Stimulated activated CD8-positive, alpha-beta memory T cell treated with anti-CD3 and anti-CD28 coated beads, Interleukin-12 subunit alpha, Interleukin-12 subunit beta, amount 100 ng/mL, for 24 hours (primary cell): ENCODE measurements around the gene NAA10.
"Not testable (repeated sequence)": the region's sequence is repeated elsewhere in the genome, so short reads cannot be mapped to it uniquely, and the experiment has no call there.

Experiments
- DNase-seq: peaks from one replicate; pipeline ENCODE4 v3.0.0-alpha.2; 2020; ENCODE audit errors: extremely low read depth

Gene NAA10

DNA sequence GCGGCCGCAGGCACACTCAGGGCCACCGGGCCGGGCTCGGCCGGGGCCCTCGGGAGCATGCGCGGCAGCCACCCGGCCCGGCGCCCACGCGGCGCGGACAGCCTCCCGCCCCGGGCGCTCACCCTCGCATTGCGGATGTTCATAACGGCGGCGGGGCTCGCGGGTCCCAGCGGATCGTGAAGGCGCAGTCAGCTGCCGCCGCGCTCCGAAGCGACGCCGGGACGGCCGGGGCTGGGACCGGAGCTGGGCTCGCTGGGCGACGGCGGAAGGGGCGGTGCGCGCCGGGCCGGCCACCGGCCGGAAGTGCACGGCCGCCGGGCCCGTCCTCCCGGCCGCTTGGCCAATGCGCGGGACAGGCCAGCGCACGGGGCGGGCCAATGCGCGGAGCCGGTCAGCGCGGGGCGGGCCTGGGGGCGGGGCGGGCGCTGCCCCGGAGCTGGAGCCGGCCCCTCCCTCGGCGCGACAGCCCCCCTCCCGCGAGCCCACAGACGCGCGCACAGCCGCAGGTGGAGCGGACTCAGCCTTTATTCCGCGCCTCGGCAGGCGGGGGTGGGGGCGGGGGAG lies at the start of gene NAA10:
NAA10 (minus strand) TSS at position 276 of the 564 bp plus-strand sequence; CDS start at position 143, 133 bp downstream.
- DNase-seq, result no peak

DNA sequence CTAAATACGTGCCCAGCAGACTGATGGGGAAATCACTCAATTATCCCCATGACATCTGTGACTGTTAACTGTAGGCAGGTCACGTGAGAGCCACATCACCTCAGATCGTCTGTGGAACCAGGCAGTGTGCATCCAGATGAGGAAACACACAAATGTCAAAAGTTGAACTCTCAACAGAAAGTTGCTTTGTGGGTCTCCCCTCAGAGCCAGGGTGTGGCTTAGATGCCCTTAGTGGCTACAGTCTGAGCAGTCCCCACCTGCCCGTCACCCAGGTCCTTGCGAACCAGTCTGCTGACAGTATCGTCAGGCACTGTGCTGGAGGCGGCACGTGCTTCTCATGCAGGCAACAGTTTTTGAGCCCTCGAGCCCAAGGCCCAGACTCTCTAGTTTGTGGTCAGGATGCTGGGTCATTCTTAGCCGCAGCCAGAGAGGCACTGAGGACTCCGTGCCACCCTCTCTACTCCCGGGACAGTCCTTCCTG lies 48.5 kb upstream of the NAA10 start:
- no peak for DNase-seq

DNA sequence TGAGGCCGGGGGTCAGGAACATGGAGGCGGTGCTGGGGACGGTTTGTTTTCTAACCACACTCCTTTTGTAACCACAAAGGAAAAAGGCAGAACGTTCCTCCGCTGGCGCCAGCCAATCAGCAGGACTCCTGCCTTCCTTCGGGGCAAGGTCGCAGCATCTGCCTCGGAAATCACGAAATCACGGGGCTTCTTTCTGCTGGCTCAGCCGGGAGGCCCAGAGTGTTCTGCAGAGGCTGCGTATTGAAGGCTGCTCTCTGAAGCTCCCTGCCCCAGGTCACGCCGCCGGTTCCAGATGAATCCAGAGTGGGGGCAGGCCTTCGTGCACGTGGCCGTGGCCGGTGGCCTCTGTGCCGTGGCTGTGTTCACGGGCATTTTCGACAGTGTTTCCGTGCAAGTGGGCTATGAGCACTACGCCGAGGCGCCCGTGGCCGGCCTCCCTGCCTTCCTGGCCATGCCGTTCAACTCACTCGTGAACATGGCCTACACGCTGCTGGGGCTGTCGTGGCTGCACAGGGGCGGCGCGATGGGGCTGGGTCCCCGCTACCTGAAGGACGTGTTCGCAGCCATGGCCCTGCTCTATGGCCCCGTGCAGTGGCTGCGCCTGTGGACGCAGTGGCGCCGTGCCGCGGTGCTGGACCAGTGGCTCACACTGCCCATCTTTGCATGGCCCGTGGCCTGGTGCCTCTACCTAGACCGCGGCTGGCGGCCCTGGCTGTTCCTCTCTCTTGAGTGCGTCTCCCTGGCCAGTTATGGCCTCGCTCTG lies 47.1 kb upstream of the NAA10 start:
- no peak for DNase-seq

DNA sequence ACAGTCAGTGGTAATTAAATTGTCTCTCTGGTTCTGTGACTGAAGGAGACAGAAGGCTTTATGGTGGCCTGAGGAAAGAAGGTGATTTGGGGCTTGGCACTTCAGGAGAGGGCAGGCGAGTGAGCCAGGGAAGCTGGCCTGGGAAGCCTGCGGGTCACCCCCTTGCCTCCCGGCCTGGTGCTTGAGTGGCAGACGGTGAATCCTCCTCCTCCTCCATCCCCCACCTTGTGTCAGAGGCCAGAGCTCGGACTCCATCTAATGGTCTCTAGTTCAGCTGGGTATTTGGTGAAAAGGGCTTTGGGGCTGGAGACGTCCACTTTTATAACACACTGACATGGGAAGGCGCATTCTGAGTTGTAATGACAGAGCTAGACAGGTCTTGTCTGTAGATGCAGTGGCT lies 46.4 kb upstream of the NAA10 start:
- no peak for DNase-seq

DNA sequence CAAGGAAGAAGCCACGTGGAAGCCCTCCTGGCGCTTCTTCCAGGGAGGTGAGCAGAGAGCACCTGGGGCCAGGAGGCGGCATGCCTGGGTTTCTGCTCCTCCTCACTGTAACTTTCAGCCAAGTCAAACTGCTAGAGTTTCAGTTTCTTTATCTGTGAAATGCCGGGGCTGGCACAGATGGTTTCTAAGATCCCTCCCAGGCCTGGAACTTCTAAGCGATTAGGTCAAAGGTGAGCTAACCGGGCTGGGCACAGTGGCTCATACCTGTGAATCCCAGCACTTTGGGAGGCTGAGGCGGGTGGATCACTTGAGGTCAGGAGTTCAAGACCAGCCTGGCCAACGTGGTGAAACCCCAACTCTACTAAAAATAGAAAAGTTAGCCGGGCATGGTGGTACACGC lies 45.6 kb upstream of the NAA10 start:
- not testable (repeated sequence) for DNase-seq

DNA sequence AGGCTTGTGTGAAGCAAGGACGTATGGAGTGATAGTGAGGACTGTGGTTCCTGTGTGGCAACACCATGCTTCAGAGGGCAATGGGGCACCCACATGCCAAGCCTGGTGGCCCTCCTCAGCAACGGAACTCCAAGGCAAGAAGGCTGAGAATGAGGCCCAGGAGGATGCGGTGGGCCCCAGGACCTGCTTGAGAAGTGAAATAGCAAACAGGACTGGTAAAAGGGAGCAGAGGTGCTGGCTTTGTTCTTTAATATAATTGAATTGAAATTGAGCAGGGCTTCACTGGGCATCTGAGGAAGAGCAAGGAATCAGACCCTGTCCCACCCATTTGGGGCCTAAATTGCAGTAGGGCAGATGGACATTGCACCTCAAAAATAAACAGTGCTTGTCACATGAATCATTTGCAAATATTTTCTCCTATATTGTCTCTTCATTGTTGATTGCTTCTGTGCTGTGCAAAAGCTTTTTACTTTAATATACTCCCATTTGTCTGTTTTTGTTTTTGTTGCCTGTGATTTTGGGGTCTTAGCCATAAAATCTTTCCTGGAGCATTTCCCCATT lies 40.0 kb upstream of the NAA10 start:
- no peak for DNase-seq

DNA sequence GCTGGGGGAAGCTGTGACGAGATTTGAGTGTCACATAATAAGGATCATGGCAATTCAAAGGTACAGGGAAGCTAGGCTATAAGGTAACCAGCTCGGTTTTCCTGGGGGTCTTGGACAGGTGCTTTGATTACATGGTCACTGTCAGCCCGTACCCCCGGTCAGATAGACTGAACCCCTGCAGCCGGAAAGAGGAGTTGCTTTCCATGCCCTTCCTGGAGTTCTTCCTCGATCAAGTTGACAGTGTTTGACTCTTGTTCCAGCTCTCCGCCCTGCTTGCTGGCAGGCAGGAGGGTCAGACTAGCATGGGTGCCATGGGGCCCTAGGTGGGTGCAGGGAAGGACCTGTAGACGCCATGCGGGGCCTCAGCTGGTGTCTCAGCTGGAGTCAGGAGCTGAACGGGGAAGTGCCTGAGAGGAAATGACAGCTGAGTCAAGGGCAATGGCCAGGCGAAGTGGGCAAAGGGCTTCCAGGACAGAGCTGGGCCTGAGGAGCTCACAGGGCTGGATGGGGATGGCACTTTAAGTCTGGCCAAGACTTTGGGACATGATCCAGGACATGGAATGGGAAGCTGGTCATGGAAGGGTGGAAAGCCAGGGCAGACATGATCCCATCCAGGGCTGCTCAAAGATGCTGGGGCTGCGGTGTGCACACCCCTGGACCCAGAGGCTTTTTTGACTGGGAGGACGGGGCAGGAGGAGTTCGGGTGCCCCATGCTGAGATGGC lies 39.3 kb upstream of the NAA10 start:
- DNase-seq, result no peak

DNA sequence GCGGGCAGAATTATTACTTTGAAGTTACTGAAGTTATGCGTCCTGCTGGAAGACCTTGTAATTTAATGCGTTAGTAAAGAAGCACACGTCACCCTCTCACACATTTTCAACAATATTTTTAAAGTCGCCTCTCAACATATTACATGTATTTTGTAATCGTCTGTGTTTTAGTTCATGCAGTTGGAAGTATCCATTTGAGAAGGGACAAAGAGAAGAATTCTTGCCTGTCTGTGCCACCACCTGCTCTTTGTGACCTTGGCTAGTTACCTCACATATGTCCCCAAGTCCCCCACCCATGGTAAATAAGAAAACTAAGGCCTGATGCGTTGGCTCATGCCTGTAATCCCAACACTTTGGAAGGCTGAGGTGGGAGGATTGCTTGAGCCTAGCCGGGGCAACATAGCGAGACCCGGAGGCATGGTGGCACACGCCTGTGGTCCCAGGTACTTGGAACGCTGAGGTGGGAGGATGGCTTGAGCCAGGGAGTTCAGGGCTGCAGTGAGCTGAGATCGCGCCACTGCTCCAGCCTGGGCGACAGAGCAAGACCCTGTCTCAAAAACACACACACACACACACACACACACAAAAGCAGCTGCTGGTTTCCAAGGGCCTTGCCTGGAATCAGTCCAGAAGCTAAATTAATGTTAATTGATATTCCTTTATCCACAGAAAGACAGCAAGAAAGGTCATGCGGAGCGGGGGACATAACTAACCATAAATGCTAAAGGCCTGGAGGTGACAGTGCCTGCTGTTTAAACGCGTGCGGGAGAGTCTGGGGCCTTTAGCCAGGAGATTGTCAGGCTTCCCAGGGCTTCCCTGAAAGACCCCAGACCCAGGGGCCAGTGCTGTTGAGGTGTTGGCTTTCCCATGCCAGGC lies 38.5 kb upstream of the NAA10 start:
- no peak for DNase-seq

DNA sequence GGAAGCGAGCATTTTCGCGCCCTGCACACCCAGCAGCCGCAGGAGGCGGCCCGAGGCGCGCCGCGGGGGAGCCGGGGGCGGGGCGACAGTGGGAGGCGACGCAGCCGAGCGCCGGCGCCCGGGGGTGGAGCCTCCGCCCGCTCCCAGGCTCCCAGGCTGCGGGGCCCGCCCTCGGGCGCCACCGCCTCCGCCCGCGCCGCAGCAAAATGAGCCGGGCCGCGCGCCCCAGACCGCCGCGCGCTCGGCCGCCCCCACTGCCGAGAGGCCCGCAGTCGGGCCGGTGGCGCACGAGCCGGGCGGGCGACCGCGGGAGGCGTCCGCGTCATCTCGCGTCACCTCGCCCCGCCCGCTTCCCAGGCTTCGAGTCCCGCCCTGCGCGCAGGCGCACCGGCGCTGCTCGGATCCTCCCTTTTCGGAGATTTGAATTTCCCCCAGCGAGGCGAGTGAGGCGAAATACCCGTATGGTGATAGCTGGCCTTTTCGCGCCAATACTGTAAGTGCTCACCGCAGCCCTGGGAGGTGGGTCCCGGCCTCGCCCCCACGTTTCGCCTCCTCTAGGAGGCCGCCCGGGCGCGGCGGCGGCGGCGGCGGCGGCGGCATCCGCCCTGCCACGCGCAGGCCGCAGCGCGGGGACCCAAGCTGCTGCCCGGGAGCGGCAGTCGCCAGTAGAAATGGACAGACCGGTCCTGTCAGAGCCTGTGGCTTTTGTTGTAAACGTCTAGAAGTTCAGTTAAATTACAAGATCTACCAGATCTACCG lies 37.7 kb upstream of the NAA10 start, which contains the start of gene TMEM187:
TMEM187 (plus strand) TSS at position 387 of the 759 bp plus-strand sequence. CDS start 9,309 bp downstream, outside the sequence.
- DNase-seq, result peak; percentile 69

DNA sequence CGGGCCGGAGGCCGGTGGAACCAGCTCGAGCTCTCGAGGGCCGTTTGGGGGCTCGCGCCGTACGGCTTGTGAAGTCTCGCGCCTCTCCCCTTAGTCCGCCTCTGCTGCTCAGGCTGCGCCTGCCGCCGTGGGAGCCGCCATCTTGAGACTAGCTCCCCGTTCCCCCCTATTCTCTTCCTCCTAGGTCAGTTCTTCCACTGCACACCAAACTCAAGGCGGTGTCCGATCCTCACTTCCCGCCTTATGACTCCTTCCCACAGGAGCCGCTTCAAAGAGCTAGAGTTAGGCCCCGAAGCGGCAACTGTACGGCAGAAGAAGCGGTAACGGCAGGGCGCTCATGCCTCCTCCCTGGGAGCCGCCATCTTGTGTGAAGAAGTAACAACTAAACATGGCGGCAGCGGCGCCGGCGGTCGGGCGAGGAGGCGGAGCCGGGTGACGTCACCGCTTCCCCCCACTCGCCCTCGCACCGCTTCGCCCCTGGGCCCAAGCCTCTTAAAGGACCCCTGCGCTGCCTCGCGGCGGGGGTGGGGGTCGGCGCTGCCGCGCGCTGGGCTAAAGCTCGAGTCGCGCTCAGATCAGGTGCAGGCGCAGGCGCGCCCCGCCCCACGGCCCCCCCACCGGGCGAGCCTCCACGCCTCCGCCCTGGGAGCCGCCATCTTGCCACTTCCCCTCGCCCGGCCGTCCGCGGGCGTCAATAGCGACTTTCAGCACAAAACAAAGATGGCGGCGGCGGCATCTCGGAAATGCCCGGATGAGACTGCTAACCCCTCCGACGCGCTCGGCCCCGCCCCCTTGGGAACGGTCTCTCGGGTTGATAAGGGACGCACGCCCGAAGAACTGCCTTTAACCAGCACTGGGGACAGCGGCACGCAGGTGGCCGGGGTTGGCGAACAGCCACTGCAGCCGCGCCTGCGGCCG lies 36.9 kb upstream of the NAA10 start, which contains the start of gene HCFC1:
HCFC1 (minus strand) TSS at position 369 of the 918 bp plus-strand sequence. CDS start 978 bp downstream, outside the sequence.
- DNase-seq, result peak; percentile 70

DNA sequence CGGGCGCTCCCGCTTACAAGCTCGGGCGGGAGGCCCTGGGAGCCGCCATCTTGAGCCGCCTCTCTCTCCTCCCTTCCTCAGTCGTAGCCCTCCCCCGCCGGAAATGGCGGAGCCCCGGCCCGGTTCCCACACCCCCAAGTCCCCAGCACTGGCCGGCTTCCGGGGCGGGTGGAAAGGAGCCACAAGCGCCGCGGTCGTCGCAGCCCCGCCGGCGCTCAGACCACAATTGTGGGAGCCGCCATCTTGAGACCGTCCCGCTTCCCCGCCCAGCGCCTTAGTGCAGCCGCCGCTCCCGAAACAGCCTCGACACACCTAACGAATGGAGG lies 36.2 kb upstream of the NAA10 start:
- peak; percentile 69 for DNase-seq

DNA sequence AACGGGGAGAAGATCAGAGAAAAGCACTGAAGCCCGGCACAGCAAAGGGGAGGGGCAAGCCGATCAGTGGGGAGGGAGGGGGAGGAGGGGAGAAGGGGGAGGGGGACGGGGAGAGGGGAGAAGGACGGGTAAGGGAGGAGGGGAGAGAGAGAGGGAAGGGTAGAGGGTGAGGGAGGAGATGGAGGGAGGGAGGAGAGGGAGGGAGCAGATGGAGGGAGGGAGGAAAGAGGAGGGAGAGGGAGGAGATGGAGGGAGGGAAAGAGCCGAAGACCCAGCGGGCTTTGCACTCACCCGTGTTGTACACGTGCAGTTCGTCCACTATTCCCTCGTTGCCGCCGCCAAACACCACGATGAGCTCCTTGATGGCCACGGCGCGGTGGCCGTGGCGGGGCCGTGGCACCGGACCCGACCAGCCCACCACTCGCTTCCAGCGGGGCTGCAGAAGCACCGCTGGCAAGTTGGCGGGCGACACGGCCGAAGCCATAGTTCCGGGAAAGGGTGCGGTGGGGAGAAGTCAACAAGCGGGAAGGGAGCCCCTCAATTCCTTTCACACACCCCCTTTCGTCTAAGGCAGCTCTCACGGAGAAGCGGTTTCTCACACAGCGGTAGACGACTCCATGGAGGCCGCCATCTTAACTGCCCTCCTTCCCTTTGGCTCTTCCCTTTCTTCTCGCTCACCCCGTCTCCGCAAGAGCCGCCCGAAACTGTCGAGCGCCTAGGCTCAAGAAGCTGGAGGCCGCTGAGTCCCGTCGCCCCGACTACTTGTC lies 35.7 kb upstream of the NAA10 start:
- DNase-seq, result no peak

DNA sequence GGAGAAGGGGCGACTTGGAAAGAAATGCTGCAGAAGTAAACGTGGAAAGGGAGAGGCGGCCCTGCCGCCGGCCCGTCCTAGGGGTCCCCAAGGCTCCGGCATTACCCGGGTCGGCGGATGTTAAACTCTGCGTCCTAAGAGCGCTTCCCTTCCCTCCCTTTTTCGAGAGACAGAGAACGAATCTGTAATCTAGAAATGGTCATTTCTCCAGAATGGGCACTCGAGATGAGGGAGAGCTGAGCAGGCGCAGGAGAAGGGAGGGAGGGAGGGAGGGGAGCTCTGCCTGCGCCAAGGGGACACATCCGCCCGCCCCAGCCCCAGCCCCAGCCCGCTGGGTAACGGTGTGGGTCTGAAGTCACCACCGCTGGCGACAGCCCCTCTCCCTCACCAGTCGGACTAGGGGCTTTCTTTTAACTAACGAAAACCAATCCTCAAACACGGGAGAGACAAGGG lies 35.1 kb upstream of the NAA10 start:
- DNase-seq, result no peak

DNA sequence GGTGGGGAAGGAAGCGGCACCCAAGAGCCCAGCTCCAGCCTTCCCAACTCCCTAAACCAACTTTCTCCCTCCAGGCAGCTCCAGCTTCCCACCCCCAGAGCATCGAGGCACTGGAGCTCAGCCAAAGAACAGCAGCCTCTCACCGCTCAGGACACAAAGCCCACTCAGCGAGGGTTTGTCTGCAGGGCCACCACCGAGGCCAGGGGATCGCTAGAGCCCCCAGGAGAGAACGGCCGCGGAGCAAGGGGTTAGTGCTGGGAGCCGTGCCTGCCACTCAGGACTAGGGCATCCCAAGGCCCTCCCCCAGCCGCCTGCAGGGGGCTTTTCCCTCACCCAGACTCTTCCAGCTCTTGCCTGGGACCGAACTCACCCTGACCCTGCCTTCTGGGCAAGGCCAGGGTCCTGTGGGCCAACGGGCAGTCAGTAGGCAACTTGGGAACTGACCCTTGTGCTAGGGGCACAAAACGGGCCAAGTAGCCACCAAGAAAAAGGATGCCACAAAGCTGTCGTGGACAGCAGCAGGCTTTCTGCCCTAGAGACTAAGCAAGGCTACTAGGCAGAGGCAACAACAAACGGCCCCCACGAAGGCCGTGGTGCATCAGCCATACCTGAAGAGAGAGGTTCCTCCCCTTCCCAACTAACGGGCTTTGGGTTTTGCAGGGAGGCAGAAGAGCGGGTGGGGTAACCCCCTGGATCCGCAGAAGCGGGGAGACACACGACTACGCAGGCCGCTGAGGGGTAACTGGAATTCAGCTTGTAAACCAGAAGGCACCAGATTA lies 34.5 kb upstream of the NAA10 start:
- no peak for DNase-seq

DNA sequence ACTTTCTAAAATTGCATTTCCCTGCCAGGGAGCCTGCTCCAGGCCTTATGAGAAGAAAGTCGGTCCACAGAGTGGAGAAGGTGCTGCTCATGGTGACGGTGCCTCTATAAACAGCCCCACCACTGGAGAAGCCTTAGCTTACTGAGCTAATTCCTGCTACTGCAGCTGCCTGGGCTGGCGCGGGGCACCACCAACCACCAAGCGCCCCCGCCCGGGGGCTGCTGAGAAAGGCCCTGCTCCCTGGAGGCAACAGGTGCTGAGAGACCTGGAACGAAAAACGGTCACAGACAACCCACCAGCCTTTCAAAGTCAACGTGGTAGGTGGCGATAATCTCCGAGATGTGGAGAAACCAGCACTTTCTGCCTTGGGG lies 33.9 kb upstream of the NAA10 start:
- no peak for DNase-seq

DNA sequence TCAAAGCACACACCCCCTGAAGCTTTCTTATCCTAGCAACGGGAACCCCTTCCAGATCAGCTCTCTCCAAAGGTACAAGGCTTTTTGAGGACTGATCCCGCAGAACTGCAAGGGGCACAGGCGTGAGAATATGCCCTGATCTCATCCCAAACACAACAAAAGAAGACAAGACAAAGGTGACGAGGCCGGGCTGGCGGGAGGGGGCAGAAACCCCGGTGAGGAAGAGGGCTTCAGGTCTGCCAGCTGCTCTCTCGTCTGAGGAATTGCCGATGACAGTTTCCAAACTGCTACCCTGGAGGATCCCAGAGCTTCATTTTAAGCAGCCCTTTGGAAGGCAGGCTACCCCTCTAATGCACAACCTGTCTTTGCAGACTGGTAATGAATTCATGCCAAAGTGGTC lies 33.4 kb upstream of the NAA10 start:
- no peak for DNase-seq

DNA sequence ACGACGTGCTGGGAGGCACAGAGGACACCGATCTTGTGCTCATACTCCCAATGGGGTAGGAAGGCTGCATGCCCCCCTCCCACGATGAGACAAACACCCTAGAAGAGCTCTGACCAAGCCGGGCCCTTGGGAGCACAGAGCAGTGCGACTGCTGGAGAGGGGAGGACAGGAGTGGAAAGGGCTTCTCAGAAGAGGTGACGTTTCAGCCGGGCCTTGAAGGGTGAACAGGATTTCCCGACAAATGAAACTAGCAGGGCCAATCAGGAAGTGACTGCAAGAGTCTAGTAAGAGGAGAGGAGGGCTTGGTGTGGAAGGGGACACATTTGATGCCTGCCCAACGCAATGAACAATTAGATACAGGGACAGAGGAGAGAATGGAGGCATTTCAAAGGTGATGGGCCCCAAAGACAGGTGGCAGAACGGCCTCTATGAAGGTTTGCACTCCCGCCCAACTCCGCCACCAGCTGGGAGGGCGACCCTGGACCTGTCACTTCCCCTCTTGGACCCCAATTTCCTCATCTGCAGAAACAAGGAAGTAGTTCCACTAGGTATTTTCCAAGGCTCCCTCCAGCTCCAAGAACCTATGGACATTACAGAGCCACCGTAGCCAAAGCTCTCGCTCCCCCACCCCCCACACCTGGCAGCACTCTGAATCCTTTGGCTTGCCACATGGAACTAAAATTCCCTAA lies 32.8 kb upstream of the NAA10 start:
- DNase-seq, result no peak
